Endothelial cell of umbilical vein (primary cell): Measurements from ENCODE around the gene PARN. TPM values are rescaled to one million over a fixed set of nuclear protein-coding genes. Genes with fewer than 3 reads are reported as not detected.

Experiments used
- BruUV-seq: library from RNA; stranded (reverse); fragments of 400-500 nt; replicated peaks from 2 replicates; lab custom pipeline; 2021; lab: Mats Ljungman, UMichigan
- CTCF ChIA-PET: fragments of 300-600, 350-600 bp; sonication (Branson Sonifier 250); formaldehyde crosslinking; loops from one replicate; lab custom pipeline; 2021; ENCODE audit warnings: antibody characterized with exemption, inconsistent platforms; lab: Charles Lee
- POLR2A ChIA-PET: fragments of 300-600, 350-600 bp; sonication (Branson Sonifier 250); formaldehyde crosslinking; loops from one replicate; lab custom pipeline; 2021; ENCODE audit warnings: antibody characterized with exemption, inconsistent platforms; lab: Charles Lee
- DNase-seq: peaks from one replicate; pipeline ENCODE4 v3.0.0-alpha.2; 2011; ENCODE audit warnings: low read depth, low spot score
- FAIRE-seq: peaks from 2 replicates; lab custom pipeline; 2011; peaks lifted over from hg19 to GRCh38; lab: Jason Lieb, UNC
- H2AFZ ChIP-seq: 2 replicates; pipeline ENCODE4 v1.6.0; 2012; ENCODE audit warnings: low read depth, low read length, control low read depth, inconsistent platforms
- H3K27ac ChIP-seq: 2 replicates; pipeline ENCODE4 v1.5.1; 2011; ENCODE audit warnings: low read depth, mild to moderate bottlenecking, control low read depth, low read length, moderate library complexity; ENCODE audit not compliant: insufficient read depth
- H3K27me3 ChIP-seq, 2 experiments: 2 replicates each; pipeline versions ENCODE4 v1.6.0 to v1.6.1; 2011; ENCODE audit warnings: low read length in 2 of 2, mixed read lengths in 1 of 2; ENCODE audit not compliant: control insufficient read depth in 2 of 2, insufficient read depth in 2 of 2
- H3K36me3 ChIP-seq, 2 experiments: 2 replicates in 1 of 2; 3 replicates in 1 of 2; pipeline ENCODE4 v1.5.1; 2011; ENCODE audit warnings: low read length in 2 of 2, mild to moderate bottlenecking in 1 of 2, moderate library complexity in 1 of 2; ENCODE audit not compliant: control insufficient read depth in 2 of 2, insufficient read depth in 2 of 2; ENCODE audit errors: extremely low read depth in 1 of 2
- H3K4me1 ChIP-seq: 3 replicates; pipeline ENCODE4 v1.5.1; 2011; ENCODE audit warnings: mild to moderate bottlenecking, low read length; ENCODE audit not compliant: control insufficient read depth, insufficient read depth; ENCODE audit errors: extremely low read depth
- H3K4me2 ChIP-seq: 2 replicates; pipeline ENCODE4 v1.6.1; 2011; ENCODE audit warnings: low read length, control low read depth, mixed read lengths; ENCODE audit not compliant: insufficient read depth
- H3K4me3 ChIP-seq, 3 experiments: fragments of 200-600 bp in 1 of 3; sonication (generic), shearing (Covaris generic) in 1 of 3; replicated peaks in 1 of 3; 2 replicates each; pipeline ENCODE4 v1.5.1; 2011 to 2016; ENCODE audit warnings: control low read depth in 3 of 3, low read length in 3 of 3, mild to moderate bottlenecking in 2 of 3, inconsistent platforms in 1 of 3, low read depth in 1 of 3, moderate library complexity in 1 of 3; ENCODE audit not compliant: insufficient read depth in 1 of 3
- H3K79me2 ChIP-seq: 2 replicates; pipeline ENCODE4 v1.6.0; 2012; ENCODE audit warnings: low read length, inconsistent platforms; ENCODE audit not compliant: control insufficient read depth, insufficient read depth
- H3K9ac ChIP-seq: replicated peaks from 2 replicates; pipeline ENCODE3; 2011; ENCODE audit warnings: low read length, control low read depth; ENCODE audit not compliant: insufficient read depth; ENCODE audit errors: extremely low read depth
- H3K9me1 ChIP-seq: replicated peaks from 3 replicates; pipeline ENCODE4 v1.6.0; 2011; ENCODE audit warnings: mild to moderate bottlenecking, low read length; ENCODE audit not compliant: control insufficient read depth, insufficient read depth; ENCODE audit errors: extremely low read depth
- H3K9me3 ChIP-seq: replicated peaks from 2 replicates; pipeline ENCODE4 v1.5.1; 2012; ENCODE audit warnings: low read length, inconsistent platforms; ENCODE audit not compliant: control insufficient read depth, insufficient read depth
- H4K20me1 ChIP-seq: replicated peaks from 2 replicates; pipeline ENCODE3; 2011; ENCODE audit warnings: mild to moderate bottlenecking, low read length; ENCODE audit not compliant: control insufficient read depth, insufficient read depth; ENCODE audit errors: extremely low read depth
- EZH2 ChIP-seq: IDR thresholded peaks from 2 replicates; pipeline ENCODE4 v1.6.1; 2012; ENCODE audit warnings: borderline replicate concordance, low read depth, mild to moderate bottlenecking, moderate library complexity, low read length, inconsistent platforms; ENCODE audit not compliant: severe bottlenecking
- FOS ChIP-seq: IDR thresholded peaks from 2 replicates; pipeline ENCODE4 v1.6.1; 2011; ENCODE audit warnings: mild to moderate bottlenecking, low read length, moderate library complexity, borderline replicate concordance; ENCODE audit not compliant: insufficient read depth
- GATA2 ChIP-seq: IDR thresholded peaks from 2 replicates; pipeline ENCODE4 v1.7.0; 2011; ENCODE audit warnings: low read depth, mild to moderate bottlenecking, moderate library complexity, mixed read lengths, low read length; ENCODE audit not compliant: insufficient read length, insufficient read depth
- JUN ChIP-seq: IDR thresholded peaks from 2 replicates; pipeline ENCODE4 v1.6.1; 2011; ENCODE audit warnings: borderline replicate concordance, low read depth; ENCODE audit not compliant: insufficient read length, insufficient read depth
- MYC ChIP-seq: IDR thresholded peaks from one replicate; pipeline ENCODE4 v1.6.1; 2011; ENCODE audit warnings: mild to moderate bottlenecking, low read depth, low read length
- POLR2A ChIP-seq: IDR thresholded peaks from 2 replicates; pipeline ENCODE4 v1.6.1; 2012; ENCODE audit warnings: low read depth, mild to moderate bottlenecking, control low read depth, low read length
- POLR2AphosphoS5 ChIP-seq: IDR thresholded peaks from 2 replicates; pipeline ENCODE4 v1.6.1; 2012; ENCODE audit warnings: low read depth, mild to moderate bottlenecking, control low read depth, low read length, moderate library complexity; ENCODE audit not compliant: insufficient read depth
- dilution Hi-C: fragments of 300-500 bp; cut with MboI; formaldehyde crosslinking; loops from one replicate; pipeline ENCODE4 v1.15.0; 2019; ENCODE audit warnings: low sequenced_read_pairs; ENCODE audit not compliant: extremely low pct_ligation_motif_present
- intact Hi-C: fragments of 100-400 bp; cut with micrococcal nuclease; formaldehyde crosslinking; loops from one replicate; pipeline ENCODE4 v1.10.0; 2022
- polyA plus RNA-seq, 4 experiments: library from polyadenylated mRNA; depleted of rRNA in 3 of 4; stranded (reverse) in 3 of 4; unstranded in 1 of 4; fragments of >200 nt; gene quantifications; 2 replicates each; pipeline versions ENCODE4 v1.2.1 to v1.2.3, GENCODE V29; 2011 to 2012; ENCODE audit warnings: missing spikeins in 1 of 4
- total RNA-seq: library from RNA; stranded (reverse); gene quantifications from 2 replicates; pipeline ENCODE4 v1.2.3, GENCODE V29; 2021
- TF ChIP-seq, protein P1 (sequence below): IDR thresholded peaks from 2 replicates; pipeline ENCODE4 v1.6.1; 2011; ENCODE audit not compliant: insufficient read depth, insufficient read length
- TF ChIP-seq, protein P2 (sequence below), 2 donors: IDR thresholded peaks; 1 replicate in 1 of 2; 2 replicates in 1 of 2; pipeline ENCODE4 v1.5.1; 2011; ENCODE audit warnings: low read length in 2 of 2, mild to moderate bottlenecking in 2 of 2, moderate library complexity in 2 of 2, control low read depth in 1 of 2, inconsistent platforms in 1 of 2, low read depth in 1 of 2; ENCODE audit not compliant: insufficient read depth in 1 of 2; ENCODE audit errors: extremely low read depth in 1 of 2

PARN gene
- total and polyA plus RNA-seq, 2 donors (not counting 3 experiments of a cell fraction or from before 2014, with no cell fraction given) = 16.9 to 24.6 TPM

DNA sequence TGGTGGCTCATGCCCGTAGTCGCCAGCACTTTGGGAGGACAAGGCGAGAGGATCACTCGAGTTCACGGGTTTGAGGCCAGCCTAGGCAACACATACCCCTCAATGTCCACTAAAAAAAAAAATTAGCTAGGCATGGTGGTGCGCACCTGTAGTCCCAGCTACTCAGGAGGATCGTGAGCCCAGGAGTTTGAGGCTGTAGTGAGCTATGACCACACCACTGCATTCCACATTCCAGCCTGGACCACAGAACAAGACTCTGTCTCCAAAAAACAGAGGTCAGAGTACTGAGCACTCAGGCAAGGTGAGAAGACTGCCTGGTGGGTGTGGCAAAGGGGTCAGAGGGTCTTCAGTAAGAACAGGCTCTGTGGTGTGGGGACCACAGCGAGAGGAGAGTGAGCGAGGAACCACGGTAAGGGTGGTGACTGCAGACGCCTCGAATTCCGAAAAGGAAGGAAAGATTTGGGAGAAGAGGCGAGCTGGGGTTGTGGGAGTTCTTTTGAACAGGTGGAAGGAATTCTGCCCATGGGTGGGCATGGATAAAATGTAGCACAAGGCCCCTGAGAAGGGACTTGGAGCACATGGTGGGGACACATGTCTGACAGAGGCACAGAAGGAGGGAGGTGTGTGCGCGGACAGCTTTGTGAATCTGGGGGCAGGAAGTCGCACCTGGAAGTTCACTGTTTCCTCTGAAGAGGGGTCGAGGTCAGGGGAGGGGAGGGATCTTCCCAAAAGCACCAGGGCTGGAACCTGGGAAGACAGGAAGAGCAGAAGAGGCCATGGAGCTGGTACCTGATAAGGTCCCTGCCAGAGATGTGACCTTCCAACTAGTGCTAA lies 134.6 kb downstream of the PARN start:
- peaks cover 35% of the 10 kb centered on the region for H3K4me1 ChIP-seq
- H3K27ac ChIP-seq = no peak overlapping the region
- intact Hi-C loops = no loop called here
- no peaks in the 10 kb centered on the region for H3K36me3 ChIP-seq
- BruUV-seq = no TSS peak
- dilution Hi-C loops = no loop called here
- H3K9me1 ChIP-seq = no peaks in the 10 kb centered on the region
- no peaks in the 10 kb centered on the region for H4K20me1 ChIP-seq
- ChIA-PET CTCF (no interaction called here), POLR2A (no interaction called here)
- no peak for FAIRE-seq
- H2AFZ ChIP-seq = no peak overlapping the region
- no peak overlapping the region for H3K9ac ChIP-seq
- TF ChIP-seq JUN (no peak), FOS (no peak), GATA2 (no peak), MYC (no peak), POLR2AphosphoS5 (no peak), EZH2 (no peak), POLR2A (no peak)
- TF ChIP-seq, protein P1, sequence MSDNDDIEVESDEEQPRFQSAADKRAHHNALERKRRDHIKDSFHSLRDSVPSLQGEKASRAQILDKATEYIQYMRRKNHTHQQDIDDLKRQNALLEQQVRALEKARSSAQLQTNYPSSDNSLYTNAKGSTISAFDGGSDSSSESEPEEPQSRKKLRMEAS = no peak
- TF ChIP-seq, protein P2, sequence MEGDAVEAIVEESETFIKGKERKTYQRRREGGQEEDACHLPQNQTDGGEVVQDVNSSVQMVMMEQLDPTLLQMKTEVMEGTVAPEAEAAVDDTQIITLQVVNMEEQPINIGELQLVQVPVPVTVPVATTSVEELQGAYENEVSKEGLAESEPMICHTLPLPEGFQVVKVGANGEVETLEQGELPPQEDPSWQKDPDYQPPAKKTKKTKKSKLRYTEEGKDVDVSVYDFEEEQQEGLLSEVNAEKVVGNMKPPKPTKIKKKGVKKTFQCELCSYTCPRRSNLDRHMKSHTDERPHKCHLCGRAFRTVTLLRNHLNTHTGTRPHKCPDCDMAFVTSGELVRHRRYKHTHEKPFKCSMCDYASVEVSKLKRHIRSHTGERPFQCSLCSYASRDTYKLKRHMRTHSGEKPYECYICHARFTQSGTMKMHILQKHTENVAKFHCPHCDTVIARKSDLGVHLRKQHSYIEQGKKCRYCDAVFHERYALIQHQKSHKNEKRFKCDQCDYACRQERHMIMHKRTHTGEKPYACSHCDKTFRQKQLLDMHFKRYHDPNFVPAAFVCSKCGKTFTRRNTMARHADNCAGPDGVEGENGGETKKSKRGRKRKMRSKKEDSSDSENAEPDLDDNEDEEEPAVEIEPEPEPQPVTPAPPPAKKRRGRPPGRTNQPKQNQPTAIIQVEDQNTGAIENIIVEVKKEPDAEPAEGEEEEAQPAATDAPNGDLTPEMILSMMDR (IDR thresholded peaks at IDR 0.05; ENCODE audit: extremely low read depth in 1 of 2, insufficient read depth in 1 of 2, low read depth in 1 of 2, low read length in 2 of 2) = no peak
- no peaks in the 10 kb centered on the region for H3K27me3 ChIP-seq
- H3K9me3 ChIP-seq = no peaks in the 10 kb centered on the region
- H3K4me3 ChIP-seq = no peak overlapping the region
- H3K4me2 ChIP-seq = no peak overlapping the region
- no peak for DNase-seq
- no peaks in the 10 kb centered on the region for H3K79me2 ChIP-seq
